ENCODE data around the gene TRIM67.

The TRIM67 gene

GRCh38 chr1:231265379-231265778 lies 103.5 kb downstream of the TRIM67 start:
- TF ChIP-seq CTCF (conservative IDR thresholded peaks at IDR 0.05): no peak
- H3K27ac ChIP-seq: no peak overlapping the region

- no peak overlapping the region for H3K27ac ChIP-seq
- TF ChIP-seq CTCF (conservative IDR thresholded peaks at IDR 0.05): no peak
These were observed 105.0 kb downstream of the TRIM67 start for GRCh38 chr1:231266811-231267322.

Measured in VCaP (cell line).